ENCODE data around the gene LHCGR. TPM values are rescaled to one million over a fixed set of nuclear protein-coding genes. Genes with fewer than 3 reads are reported as not detected.

The LHCGR gene
- total RNA-seq, 1 experiment from 2014 or later: 0.31 TPM

GRCh38 chr2:48728295-48728694 is 27.2 kb downstream of the LHCGR start:
- H3K27ac Mint-ChIP-seq: no peak overlapping the region
- no peaks in the 10 kb centered on the region for H3K9me3 Mint-ChIP-seq
- no peak overlapping the region for H3K4me3 Mint-ChIP-seq
- no peaks in the 10 kb centered on the region for H3K36me3 Mint-ChIP-seq
- POLR2A ChIA-PET: interaction anchor here (0.6 kb wide), 1 partner anchor 184 kb away, joined by 4 read pairs; no protein-coding TSS in a partner anchor
- peaks cover 32% of the 10 kb centered on the region for H3K4me1 Mint-ChIP-seq
- TF ChIP-seq PREB (CRISPR knock-in tag; IDR thresholded peaks at IDR 0.05; ENCODE audit: borderline replicate concordance) (no peak), ZMAT4 (CRISPR knock-in tag; IDR thresholded peaks at IDR 0.05) (no peak), HMGA2 (CRISPR knock-in tag; IDR thresholded peaks at IDR 0.05) (no peak), TCF7 (CRISPR knock-in tag; IDR thresholded peaks at IDR 0.05; ENCODE audit: low read depth) (no peak), ZNF138 (CRISPR knock-in tag; conservative IDR thresholded peaks at IDR 0.05) (no peak), SP1 (CRISPR knock-in tag; conservative IDR thresholded peaks at IDR 0.05) (no peak), NFATC4 (CRISPR knock-in tag; IDR thresholded peaks at IDR 0.05) (no peak), SMAD3 (CRISPR knock-in tag; IDR thresholded peaks at IDR 0.05; ENCODE audit: borderline replicate concordance) (no peak), AR (CRISPR knock-in tag; IDR thresholded peaks at IDR 0.05) (no peak), JAZF1 (CRISPR knock-in tag; IDR thresholded peaks at IDR 0.05) (no peak), MXD4 (CRISPR knock-in tag; IDR thresholded peaks at IDR 0.05; ENCODE audit: borderline replicate concordance) (no peak), CREB1 (CRISPR knock-in tag; IDR thresholded peaks at IDR 0.05) (no peak), MYBL2 (CRISPR knock-in tag; IDR thresholded peaks at IDR 0.05) (no peak), NR1H2 (CRISPR knock-in tag; IDR thresholded peaks at IDR 0.05) (no peak), ZNF416 (CRISPR knock-in tag; IDR thresholded peaks at IDR 0.05) (no peak), RORB (CRISPR knock-in tag; IDR thresholded peaks at IDR 0.05) (no peak)
- TF ChIP-seq, protein P1, sequence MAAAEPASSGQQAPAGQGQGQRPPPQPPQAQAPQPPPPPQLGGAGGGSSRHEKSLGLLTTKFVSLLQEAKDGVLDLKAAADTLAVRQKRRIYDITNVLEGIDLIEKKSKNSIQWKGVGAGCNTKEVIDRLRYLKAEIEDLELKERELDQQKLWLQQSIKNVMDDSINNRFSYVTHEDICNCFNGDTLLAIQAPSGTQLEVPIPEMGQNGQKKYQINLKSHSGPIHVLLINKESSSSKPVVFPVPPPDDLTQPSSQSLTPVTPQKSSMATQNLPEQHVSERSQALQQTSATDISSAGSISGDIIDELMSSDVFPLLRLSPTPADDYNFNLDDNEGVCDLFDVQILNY (CRISPR knock-in tag; IDR thresholded peaks at IDR 0.05): no peak
- TF ChIP-seq, protein P2, sequence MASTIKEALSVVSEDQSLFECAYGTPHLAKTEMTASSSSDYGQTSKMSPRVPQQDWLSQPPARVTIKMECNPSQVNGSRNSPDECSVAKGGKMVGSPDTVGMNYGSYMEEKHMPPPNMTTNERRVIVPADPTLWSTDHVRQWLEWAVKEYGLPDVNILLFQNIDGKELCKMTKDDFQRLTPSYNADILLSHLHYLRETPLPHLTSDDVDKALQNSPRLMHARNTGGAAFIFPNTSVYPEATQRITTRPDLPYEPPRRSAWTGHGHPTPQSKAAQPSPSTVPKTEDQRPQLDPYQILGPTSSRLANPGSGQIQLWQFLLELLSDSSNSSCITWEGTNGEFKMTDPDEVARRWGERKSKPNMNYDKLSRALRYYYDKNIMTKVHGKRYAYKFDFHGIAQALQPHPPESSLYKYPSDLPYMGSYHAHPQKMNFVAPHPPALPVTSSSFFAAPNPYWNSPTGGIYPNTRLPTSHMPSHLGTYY (CRISPR knock-in tag; IDR thresholded peaks at IDR 0.05): no peak
- TF ChIP-seq, protein P3, sequence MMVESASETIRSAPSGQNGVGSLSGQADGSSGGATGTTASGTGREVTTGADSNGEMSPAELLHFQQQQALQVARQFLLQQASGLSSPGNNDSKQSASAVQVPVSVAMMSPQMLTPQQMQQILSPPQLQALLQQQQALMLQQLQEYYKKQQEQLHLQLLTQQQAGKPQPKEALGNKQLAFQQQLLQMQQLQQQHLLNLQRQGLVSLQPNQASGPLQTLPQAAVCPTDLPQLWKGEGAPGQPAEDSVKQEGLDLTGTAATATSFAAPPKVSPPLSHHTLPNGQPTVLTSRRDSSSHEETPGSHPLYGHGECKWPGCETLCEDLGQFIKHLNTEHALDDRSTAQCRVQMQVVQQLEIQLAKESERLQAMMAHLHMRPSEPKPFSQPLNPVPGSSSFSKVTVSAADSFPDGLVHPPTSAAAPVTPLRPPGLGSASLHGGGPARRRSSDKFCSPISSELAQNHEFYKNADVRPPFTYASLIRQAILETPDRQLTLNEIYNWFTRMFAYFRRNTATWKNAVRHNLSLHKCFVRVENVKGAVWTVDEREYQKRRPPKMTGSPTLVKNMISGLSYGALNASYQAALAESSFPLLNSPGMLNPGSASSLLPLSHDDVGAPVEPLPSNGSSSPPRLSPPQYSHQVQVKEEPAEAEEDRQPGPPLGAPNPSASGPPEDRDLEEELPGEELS (CRISPR knock-in tag; IDR thresholded peaks at IDR 0.05): no peak
- CTCF ChIA-PET: interaction anchor here (1.0 kb wide), 1 partner anchor 128 kb away, joined by 3 read pairs; no protein-coding TSS in a partner anchor
- ATAC-seq (no peak), DNase-seq (ENCODE audit: low spot score) (no peak)
- no peaks in the 10 kb centered on the region for H3K27me3 Mint-ChIP-seq (ENCODE audit: low read depth)
